WTC11 (cell line): ENCODE results near the gene PRKAR2B.

Experiments used
- CREB1 ChIP-seq: sonication (generic); formaldehyde crosslinking; IDR thresholded peaks from 2 replicates; pipeline ENCODE4 v1.8.0; 2023; ENCODE audit warnings: mild to moderate bottlenecking, missing genetic modification reagents
- JUN ChIP-seq: sonication (generic); formaldehyde crosslinking; IDR thresholded peaks from 2 replicates; pipeline ENCODE4 v1.8.0; 2023; ENCODE audit warnings: mild to moderate bottlenecking, missing genetic modification reagents
- KAT7 ChIP-seq: sonication (generic); formaldehyde crosslinking; IDR thresholded peaks from 2 replicates; pipeline ENCODE4 v1.8.1; 2023; ENCODE audit warnings: missing genetic modification reagents, mild to moderate bottlenecking, borderline replicate concordance
- NR2C2 ChIP-seq: sonication (generic); formaldehyde crosslinking; IDR thresholded peaks from 2 replicates; pipeline ENCODE4 v1.8.0; 2022; ENCODE audit warnings: mild to moderate bottlenecking, missing genetic modification reagents
- SOX15 ChIP-seq: fragments of 250-450 bp; sonication (Bioruptor Pico); IDR thresholded peaks from 2 replicates; pipeline ENCODE4 v1.9.0; 2021; ENCODE audit warnings: mild to moderate bottlenecking
- SP1 ChIP-seq: sonication (generic); formaldehyde crosslinking; conservative IDR thresholded peaks from 2 replicates; pipeline ENCODE4 v1.8.1; 2022; ENCODE audit warnings: missing genetic modification reagents
- TF ChIP-seq, protein P1 (sequence below): fragments of 200-600 bp; IDR thresholded peaks from 2 replicates; pipeline ENCODE4 v1.8.0; 2022; ENCODE audit warnings: antibody characterized with exemption
- TF ChIP-seq, protein P2 (sequence below): sonication (generic); formaldehyde crosslinking; IDR thresholded peaks from 2 replicates; pipeline ENCODE4 v1.8.0; 2023; ENCODE audit warnings: missing genetic modification reagents, mild to moderate bottlenecking, borderline replicate concordance
- TF ChIP-seq, protein P3 (sequence below): sonication (generic); formaldehyde crosslinking; IDR thresholded peaks from 2 replicates; pipeline ENCODE4 v1.8.1; 2023; ENCODE audit warnings: mild to moderate bottlenecking, missing genetic modification reagents, moderate library complexity
- TF ChIP-seq, protein P4 (sequence below): sonication (generic); formaldehyde crosslinking; IDR thresholded peaks from 2 replicates; pipeline ENCODE4 v1.8.0; 2022; ENCODE audit warnings: mild to moderate bottlenecking, missing genetic modification reagents
- TF ChIP-seq, protein P5 (sequence below): sonication (generic); formaldehyde crosslinking; IDR thresholded peaks from 2 replicates; pipeline ENCODE4 v1.8.1; 2023; ENCODE audit warnings: mild to moderate bottlenecking, missing genetic modification reagents, borderline replicate concordance
- TF ChIP-seq, protein P6 (sequence below): sonication (generic); formaldehyde crosslinking; conservative IDR thresholded peaks from 2 replicates; pipeline ENCODE4 v1.8.1; 2022; ENCODE audit warnings: mild to moderate bottlenecking, missing genetic modification reagents

DNA sequence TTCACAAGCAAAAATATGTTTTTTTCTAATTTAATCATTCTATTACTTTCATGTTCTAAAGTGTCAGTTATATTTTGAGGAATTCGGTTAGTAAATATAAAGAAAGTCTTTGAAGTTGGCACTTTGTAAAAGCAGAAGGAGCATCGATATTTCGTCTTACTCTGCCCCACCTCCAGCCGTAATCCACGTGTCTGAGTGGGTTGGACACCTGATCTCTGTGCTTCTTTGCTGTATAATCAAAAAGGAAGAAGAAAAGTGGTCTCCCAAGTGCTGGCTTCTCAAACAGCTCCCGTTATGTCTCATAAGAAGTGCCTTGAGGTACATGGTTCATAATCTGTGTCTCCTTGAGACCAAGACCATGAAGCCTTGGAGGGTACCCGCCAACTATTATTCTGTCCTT lies 19.8 kb downstream of the PRKAR2B start:
- TF ChIP-seq, protein P1, sequence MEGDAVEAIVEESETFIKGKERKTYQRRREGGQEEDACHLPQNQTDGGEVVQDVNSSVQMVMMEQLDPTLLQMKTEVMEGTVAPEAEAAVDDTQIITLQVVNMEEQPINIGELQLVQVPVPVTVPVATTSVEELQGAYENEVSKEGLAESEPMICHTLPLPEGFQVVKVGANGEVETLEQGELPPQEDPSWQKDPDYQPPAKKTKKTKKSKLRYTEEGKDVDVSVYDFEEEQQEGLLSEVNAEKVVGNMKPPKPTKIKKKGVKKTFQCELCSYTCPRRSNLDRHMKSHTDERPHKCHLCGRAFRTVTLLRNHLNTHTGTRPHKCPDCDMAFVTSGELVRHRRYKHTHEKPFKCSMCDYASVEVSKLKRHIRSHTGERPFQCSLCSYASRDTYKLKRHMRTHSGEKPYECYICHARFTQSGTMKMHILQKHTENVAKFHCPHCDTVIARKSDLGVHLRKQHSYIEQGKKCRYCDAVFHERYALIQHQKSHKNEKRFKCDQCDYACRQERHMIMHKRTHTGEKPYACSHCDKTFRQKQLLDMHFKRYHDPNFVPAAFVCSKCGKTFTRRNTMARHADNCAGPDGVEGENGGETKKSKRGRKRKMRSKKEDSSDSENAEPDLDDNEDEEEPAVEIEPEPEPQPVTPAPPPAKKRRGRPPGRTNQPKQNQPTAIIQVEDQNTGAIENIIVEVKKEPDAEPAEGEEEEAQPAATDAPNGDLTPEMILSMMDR: no peak
- TF ChIP-seq, protein P2, sequence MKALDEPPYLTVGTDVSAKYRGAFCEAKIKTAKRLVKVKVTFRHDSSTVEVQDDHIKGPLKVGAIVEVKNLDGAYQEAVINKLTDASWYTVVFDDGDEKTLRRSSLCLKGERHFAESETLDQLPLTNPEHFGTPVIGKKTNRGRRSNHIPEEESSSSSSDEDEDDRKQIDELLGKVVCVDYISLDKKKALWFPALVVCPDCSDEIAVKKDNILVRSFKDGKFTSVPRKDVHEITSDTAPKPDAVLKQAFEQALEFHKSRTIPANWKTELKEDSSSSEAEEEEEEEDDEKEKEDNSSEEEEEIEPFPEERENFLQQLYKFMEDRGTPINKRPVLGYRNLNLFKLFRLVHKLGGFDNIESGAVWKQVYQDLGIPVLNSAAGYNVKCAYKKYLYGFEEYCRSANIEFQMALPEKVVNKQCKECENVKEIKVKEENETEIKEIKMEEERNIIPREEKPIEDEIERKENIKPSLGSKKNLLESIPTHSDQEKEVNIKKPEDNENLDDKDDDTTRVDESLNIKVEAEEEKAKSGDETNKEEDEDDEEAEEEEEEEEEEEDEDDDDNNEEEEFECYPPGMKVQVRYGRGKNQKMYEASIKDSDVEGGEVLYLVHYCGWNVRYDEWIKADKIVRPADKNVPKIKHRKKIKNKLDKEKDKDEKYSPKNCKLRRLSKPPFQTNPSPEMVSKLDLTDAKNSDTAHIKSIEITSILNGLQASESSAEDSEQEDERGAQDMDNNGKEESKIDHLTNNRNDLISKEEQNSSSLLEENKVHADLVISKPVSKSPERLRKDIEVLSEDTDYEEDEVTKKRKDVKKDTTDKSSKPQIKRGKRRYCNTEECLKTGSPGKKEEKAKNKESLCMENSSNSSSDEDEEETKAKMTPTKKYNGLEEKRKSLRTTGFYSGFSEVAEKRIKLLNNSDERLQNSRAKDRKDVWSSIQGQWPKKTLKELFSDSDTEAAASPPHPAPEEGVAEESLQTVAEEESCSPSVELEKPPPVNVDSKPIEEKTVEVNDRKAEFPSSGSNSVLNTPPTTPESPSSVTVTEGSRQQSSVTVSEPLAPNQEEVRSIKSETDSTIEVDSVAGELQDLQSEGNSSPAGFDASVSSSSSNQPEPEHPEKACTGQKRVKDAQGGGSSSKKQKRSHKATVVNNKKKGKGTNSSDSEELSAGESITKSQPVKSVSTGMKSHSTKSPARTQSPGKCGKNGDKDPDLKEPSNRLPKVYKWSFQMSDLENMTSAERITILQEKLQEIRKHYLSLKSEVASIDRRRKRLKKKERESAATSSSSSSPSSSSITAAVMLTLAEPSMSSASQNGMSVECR (CRISPR knock-in tag): no peak
- TF ChIP-seq, protein P3, sequence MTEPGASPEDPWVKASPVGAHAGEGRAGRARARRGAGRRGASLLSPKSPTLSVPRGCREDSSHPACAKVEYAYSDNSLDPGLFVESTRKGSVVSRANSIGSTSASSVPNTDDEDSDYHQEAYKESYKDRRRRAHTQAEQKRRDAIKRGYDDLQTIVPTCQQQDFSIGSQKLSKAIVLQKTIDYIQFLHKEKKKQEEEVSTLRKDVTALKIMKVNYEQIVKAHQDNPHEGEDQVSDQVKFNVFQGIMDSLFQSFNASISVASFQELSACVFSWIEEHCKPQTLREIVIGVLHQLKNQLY: no peak
- TF ChIP-seq JUN (CRISPR knock-in tag) (no peak), CREB1 (CRISPR knock-in tag) (no peak), KAT7 (no peak), SP1 (no peak), SOX15 (CRISPR knock-in tag) (no peak), NR2C2 (CRISPR knock-in tag) (no peak)
- TF ChIP-seq, protein P4, sequence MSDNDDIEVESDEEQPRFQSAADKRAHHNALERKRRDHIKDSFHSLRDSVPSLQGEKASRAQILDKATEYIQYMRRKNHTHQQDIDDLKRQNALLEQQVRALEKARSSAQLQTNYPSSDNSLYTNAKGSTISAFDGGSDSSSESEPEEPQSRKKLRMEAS (CRISPR knock-in tag): no peak
- TF ChIP-seq, protein P5, sequence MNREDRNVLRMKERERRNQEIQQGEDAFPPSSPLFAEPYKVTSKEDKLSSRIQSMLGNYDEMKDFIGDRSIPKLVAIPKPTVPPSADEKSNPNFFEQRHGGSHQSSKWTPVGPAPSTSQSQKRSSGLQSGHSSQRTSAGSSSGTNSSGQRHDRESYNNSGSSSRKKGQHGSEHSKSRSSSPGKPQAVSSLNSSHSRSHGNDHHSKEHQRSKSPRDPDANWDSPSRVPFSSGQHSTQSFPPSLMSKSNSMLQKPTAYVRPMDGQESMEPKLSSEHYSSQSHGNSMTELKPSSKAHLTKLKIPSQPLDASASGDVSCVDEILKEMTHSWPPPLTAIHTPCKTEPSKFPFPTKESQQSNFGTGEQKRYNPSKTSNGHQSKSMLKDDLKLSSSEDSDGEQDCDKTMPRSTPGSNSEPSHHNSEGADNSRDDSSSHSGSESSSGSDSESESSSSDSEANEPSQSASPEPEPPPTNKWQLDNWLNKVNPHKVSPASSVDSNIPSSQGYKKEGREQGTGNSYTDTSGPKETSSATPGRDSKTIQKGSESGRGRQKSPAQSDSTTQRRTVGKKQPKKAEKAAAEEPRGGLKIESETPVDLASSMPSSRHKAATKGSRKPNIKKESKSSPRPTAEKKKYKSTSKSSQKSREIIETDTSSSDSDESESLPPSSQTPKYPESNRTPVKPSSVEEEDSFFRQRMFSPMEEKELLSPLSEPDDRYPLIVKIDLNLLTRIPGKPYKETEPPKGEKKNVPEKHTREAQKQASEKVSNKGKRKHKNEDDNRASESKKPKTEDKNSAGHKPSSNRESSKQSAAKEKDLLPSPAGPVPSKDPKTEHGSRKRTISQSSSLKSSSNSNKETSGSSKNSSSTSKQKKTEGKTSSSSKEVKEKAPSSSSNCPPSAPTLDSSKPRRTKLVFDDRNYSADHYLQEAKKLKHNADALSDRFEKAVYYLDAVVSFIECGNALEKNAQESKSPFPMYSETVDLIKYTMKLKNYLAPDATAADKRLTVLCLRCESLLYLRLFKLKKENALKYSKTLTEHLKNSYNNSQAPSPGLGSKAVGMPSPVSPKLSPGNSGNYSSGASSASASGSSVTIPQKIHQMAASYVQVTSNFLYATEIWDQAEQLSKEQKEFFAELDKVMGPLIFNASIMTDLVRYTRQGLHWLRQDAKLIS (CRISPR knock-in tag): no peak
- TF ChIP-seq, protein P6, sequence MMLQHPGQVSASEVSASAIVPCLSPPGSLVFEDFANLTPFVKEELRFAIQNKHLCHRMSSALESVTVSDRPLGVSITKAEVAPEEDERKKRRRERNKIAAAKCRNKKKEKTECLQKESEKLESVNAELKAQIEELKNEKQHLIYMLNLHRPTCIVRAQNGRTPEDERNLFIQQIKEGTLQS: no peak
